Activated CD8-positive, alpha-beta memory T cell treated with anti-CD3 and anti-CD28 coated beads for 1 hour (primary cell): ENCODE data around the gene KLHL35.
A peak's percentile ranks its signal among the peaks of the same experiment; 100 is the strongest.

Experiments used
- DNase-seq, 2 donors: peaks; one replicate each; pipeline ENCODE4 v3.0.0-alpha.2; 2020; ENCODE audit warnings: low read depth in 1 of 2; ENCODE audit errors: extremely low read depth in 1 of 2

Gene KLHL35

GRCh38 chr11:75469785-75470405, 36.9 kb upstream of the KLHL35 start:
- DNase-seq = no peak

DNA sequence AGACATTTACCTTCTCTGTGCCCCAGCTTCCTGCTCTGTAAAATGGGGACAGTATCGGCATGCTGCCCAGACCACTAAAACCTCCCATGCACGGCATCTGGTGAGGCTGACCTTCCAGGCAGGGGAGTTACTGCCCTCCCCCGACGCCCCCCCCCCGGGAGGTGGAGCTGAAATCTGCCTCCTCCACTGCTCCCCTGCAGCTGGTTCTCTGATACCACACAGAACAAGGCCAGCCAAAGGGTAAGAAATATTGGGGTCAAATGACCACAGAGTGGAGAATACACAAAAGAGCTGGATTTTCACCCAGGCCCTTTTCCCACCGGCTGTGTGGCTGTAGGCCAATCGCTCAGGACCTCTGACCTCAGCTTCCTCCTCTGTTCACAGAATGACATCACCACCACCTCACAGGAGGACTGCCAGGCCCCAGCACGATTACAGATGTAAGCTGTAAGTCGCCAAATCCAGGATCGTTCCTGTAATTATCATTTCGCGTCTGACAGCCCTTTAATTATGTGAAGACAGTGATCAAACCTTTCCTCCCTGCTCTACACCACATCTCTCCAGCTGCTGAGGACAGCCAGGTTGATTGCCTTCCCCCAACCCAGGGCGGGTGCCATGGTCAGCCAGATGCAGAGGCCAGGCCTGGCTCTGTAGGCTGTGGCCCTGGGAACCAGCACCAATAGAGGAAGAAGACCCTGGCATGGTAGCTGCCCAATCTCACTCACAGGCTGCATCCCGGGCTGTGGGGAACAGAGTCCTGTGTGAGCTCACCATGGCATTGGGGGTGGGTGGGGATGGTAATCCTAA, 35.7 kb upstream of the KLHL35 start:
- DNase-seq = no peak

- DNase-seq = no peak
Observed at GRCh38 chr11:75467881-75468280, 34.9 kb upstream of the KLHL35 start.

- DNase-seq = no peak
Observed at GRCh38 chr11:75467311-75467710, 34.3 kb upstream of the KLHL35 start.

- DNase-seq = no peak
Observed at GRCh38 chr11:75465701-75466531, 32.9 kb upstream of the KLHL35 start.

GRCh38 chr11:75463106-75463774, 30.2 kb upstream of the KLHL35 start:
- no peak for DNase-seq

DNA sequence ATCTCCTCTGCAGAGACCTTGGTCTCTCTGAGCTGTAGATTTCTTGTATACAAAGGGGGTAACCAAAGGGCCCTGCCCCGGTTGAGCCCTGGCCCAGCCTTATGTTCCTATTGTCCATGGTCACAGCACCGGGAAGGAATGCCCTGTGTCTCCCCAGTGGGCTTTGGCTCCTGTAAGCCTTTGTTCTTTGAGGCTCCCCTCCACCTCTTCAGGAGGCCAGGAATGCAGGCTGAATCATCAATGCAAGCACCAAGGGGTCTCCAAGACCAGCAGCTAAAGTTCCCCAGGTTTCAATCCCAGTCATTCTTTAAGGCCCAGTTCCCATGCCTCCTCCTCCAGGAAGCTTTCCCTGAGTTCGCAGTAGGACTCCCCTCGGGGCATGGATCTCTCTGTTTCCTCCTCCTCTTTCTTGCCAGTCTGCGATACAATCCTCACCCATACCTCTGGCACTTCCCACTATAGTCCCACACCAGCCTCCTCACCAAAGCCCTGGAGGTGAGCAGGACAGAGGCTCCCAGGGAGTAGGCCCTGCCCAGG, 29.2 kb upstream of the KLHL35 start:
- no peak for DNase-seq

DNA sequence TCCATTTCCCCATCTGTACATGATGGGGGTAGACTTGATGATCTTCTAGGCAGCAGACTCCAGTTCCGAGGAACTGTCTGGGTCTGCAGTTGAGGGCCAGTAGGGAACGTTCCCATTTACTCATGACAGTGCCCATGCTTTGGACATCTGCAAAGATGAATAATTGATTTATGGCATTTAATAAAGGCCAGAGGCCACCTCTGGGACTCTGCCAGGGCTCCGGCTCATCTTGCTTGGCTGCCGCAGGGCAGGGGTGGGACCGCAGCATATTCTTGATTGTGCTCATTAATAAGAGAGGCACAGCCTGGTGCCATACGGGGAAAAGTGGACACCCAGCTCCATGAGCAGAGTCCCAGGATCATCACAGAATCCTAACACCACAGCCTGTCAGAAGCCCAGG, 28.1 kb upstream of the KLHL35 start:
- DNase-seq = no peak

GRCh38 chr11:75456596-75457183, 23.7 kb upstream of the KLHL35 start:
- no peak for DNase-seq

DNA sequence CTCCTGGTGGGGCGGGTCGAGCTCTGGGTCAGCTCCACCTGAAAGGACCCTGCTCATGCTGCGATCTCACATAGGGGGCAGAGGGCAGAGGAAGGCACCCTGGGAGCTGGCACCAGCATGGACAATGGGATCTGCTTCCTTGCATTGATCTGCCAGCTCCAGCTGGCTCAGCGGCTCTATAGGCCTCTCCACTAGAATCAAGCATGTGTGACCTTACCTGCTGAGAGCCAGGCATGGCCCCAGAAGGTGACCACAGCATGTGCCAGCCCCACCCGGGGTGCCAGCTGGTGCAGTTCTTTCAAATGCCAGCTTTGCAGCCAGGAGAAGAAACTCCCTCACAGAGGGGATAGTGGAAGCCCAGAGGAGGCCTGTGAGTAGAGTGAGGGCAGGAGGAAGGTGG, 22.0 kb upstream of the KLHL35 start:
- no peak for DNase-seq

- no peak for DNase-seq
Observed at GRCh38 chr11:75453916-75454655, 21.1 kb upstream of the KLHL35 start.

DNA sequence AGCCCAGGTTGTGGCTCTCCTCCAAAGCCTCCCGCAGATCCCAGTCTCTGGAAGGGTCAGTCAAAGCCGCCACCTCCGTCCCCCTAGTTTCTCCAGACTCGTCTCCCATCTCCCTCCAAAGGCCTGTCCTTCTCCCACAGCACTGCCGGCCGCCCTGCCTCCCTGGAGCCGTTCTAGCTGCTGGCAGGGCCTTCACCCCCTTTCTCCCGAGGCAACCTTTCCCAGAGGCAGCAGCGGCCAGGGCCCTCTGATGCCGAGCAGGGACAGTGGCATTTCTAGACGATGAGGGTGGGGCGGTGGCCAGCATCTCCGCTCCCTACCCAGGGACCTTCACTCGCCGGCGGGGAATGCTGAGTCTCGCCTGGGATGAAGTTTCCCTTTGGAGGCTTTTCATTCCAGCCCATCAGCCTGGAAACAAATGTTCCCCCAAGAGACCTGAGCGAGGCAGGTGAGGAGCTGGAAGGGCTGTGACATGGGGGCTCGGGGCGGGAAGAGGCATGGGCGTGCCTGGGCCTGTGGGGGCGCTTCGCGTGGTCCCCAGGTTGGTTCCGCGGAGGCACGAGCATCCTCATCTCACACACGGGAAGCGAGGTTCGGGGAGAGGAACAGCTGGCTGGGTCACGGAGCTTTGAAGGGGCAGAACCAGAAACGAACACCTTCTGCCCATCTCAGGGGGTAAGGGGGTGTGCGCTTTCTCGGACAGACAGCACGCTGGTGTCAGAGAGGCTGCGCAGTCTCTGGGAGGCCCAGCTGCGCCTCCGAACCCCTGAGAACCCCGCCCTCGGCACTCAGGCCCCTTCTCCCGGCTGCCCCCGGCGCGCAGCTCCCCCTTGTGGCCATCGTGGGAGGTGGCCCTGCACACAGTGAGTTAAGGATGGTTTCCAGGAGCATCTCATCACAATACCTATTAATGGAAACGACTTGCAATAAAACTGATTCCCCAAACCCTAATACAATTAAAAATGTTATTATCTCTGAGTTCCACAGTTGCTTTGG, 18.1 kb upstream of the KLHL35 start:
- DNase-seq = peak in 1 of 2 donors; percentile 14

DNA sequence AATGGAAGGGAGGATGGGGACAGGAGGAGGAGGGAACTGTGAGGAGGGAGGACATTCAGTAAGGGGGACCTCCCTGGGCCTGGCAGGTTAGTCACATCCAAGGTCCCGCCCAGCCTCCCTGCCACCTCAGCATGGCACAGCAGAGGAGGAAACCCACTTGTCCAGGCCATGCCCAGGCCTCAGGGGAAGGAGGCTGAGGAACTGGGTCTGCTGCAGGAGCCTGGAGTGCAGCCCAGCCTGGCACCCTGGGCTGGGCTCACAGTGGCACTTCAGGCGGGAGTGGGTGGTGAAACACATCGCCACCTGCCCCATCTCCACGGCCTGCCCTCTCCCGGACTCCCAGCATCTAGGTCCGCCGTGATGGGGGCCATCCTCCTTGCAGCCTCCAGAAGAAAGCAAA, 17.2 kb upstream of the KLHL35 start:
- DNase-seq = no peak

DNA sequence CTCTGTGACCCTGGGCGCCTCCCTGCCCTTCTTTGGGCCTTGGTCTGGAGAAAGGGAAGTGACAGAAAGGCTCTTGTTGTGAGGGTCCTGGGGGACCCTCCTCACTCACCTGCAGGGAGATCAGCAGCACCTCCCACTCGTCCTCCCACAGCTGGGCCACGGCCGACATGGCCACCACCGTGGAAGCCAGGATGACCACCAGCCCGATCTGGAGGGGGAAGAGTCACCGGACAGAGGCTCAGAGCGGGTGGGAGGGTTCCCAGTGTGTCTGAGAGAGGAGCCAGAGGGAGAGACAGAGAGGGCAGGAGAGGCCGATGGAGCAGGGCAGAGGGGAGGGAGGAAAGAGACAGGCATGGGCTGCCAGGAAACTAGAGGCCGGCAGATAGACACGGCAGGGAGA, 16.8 kb upstream of the KLHL35 start:
- DNase-seq = no peak

DNA sequence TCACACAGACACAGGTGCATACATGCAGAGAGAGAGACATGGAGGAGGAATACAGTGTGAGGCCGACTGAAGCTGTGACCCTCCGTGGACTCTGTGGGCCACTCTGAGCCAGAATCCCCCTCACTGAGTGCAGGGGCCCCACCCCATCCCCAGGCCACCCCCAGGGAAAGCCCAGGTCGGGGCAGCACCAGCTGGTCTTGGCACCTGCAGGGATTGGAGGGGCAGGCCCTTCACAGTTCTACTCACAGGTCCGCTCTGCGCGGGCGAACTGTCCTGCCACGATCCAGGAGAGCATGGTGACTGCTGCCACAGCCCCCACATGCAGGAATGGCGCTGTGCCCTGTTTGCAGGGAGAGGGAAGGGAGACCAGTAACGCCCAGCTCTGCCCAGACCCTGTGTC, 16.3 kb upstream of the KLHL35 start:
- DNase-seq = no peak

DNA sequence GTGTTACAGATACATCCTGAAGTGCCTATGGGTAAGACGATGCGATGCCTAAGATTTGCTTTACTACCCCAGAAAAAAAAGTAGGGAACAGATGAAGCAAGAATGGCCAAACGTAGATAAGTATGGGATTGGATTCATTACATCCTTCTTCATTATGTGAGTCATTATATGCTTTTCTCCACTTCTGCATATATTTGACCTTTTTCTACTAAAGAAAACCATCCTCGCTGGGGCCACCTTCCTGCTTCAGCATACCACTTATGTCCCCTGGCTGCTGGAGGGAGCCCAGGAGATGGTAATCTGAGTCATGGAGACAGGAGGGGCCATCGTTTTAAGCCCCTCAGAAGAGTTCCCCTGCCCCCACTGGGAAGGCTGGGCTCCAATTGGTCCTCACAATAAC, 14.4 kb upstream of the KLHL35 start:
- no peak for DNase-seq

DNA sequence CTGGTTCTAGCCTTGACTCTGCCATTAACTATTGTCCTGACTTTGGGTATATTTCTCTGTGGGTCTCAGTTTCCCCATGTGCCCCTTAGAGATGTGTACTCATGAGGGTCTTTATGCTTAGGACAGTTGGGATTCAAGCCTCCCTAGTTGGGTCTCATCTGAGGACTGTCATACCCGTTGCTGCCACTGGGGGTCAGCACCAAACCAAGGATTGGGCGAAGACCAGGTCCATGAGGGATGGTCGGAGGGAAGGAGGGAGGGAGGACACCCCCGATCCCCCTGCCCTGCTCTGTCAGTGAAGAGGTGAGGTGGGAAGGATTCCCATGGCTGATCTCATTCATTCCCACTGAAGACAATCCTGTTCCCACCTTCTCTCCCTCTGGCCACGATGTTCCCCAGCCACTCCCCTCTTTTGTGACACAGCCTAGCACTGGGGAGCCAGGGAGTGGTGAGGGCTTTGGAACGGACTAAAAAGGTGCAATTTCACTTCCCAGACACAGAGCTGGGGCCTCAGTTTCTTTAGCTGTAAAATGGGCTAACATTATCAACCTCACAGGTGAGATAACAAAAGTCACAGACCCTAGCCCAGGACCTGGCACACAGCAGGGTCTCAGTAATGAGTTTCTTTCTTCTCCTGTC, 12.4 kb upstream of the KLHL35 start:
- peak; percentile 37 to 68 for DNase-seq

GRCh38 chr11:75443043-75443442, 10.0 kb upstream of the KLHL35 start:
- DNase-seq = no peak
